ENCODE results near the gene ODAD2.
"Not testable (repeated sequence)": the region's sequence is repeated elsewhere in the genome, so short reads cannot be mapped to it uniquely, and the experiment has no call there.

ODAD2 gene

DNA sequence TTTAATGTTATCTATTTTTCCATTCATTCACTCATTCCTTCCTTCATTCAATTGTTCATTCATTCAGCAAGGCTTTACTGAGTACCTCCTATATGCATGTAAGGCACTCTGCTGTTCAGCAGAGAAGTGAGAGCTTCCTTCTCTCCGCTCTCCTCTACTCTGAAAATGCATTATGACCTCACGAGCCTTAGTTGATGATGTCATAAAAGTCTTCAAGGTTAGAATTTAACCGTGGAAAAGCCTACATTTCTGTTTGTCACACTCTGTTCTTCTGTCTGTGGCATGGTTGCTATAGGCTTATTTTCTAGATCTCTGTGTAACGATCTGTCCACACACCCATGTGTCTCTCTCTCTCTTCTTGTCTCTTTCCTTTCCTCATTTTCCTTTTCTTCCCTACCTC lies 17.1 kb downstream of the ODAD2 start:
- DNase-seq (ENCODE audit: insufficient read length, low spot score) = no peak
- no peak for FAIRE-seq
- no peak for TF ChIP-seq TAF1 (IDR thresholded peaks at IDR 0.05; ENCODE audit: low read depth, low read length)

DNA sequence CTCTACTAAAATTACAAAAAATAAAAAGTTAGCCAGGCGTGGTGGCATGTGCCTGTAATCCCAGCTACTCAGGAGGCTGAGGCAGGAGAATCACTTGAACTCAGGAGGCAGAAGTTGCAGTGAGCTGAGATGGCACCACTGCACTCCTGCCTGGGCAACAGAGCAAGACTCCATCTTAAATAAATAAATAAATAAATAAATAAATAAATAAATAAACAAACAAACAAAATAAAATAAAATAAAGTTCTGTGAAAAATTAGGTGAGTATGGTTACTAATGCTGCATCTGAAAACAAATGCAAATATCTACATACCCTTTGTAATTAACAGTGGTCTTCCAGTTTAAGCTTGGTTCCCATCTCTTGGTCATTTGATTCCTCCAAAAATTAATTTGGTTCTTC lies 28.1 kb downstream of the ODAD2 start:
- not testable (repeated sequence) for DNase-seq (ENCODE audit: insufficient read length, low spot score); FAIRE-seq

- FAIRE-seq; DNase-seq (ENCODE audit: insufficient read length, low spot score): not testable (repeated sequence)
These were observed 28.9 kb downstream of the ODAD2 start for GRCh38 chr10:27969931-27970330.

DNA sequence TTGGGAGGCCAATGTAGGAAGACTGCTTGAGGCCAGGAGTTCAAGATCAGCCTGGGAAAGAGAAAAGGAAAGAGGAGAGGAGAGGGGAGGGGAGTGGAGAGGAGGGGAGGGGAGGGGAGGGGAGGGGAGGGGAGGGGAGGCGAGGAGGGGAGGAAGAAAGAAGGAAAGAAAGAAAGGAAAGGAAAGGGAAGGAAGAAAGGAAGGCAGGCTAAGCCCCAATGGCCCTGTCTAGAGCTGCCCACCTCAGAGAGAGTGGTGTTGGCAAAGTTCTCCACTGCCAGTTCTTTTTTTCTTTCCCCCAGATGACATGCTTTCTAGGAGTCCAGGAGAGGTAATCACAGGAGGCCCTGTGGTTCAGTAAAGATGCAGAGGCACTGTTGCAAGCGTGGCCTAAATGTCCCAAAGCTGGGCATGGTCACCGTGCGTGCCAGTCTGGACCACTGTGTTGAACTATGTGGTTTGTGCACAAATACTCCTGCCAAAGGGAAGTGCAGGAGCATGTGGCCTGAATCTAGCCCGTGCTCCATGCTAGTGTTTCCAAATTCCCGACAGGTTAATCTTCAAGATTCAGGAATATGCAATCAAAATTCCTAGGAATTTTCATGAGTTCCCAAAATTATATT lies 39.7 kb downstream of the ODAD2 start:
- no peak for FAIRE-seq

DNA sequence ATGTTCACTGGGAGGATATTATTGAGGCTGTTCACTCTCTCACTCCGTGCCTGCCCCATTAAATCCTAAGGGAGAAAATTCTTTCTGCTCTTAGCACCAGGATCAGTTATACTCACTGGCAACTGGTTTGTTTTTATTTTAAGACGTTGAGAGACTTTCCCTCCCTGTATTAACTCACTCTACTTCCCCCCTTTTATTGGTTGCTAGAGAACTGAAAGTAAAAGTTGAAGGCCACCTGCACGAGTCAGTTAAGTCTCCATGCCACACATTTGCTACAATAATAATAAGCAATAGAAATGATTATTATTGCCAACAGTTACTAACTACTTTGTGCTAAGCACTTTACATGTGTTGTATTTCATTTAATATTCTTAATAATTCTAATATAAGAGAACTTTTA lies 40.5 kb downstream of the ODAD2 start:
- peak; percentile 48 for FAIRE-seq
- DNase-seq (ENCODE audit: insufficient read length, low spot score) = not testable (repeated sequence)

More for the DNA sequence above, 39.7 kb downstream of the ODAD2 start:
- no peak for TF ChIP-seq POLR2A (IDR thresholded peaks at IDR 0.05; ENCODE audit: low read depth, low read length)
- no peak for DNase-seq (ENCODE audit: insufficient read length, low spot score)

GRCh38 chr10:27950242-27950564 lies 48.7 kb downstream of the ODAD2 start:
- no peak for FAIRE-seq
- DNase-seq (ENCODE audit: insufficient read length, low spot score) = no peak
- TF ChIP-seq POU2F2 (IDR thresholded peaks at IDR 0.05; ENCODE audit: low read depth, low read length) (no peak), TAF1 (IDR thresholded peaks at IDR 0.05; ENCODE audit: low read depth, low read length) (no peak), PAX5 (IDR thresholded peaks at IDR 0.05; ENCODE audit: insufficient read depth, low read length, severe bottlenecking) (no peak), SPI1 (IDR thresholded peaks at IDR 0.05; ENCODE audit: low read depth, low read length) (no peak), POLR2AphosphoS5 (IDR thresholded peaks at IDR 0.05; ENCODE audit: low read depth, low read length) (no peak), POLR2A (IDR thresholded peaks at IDR 0.05; ENCODE audit: low read depth, low read length) (no peak)

DNA sequence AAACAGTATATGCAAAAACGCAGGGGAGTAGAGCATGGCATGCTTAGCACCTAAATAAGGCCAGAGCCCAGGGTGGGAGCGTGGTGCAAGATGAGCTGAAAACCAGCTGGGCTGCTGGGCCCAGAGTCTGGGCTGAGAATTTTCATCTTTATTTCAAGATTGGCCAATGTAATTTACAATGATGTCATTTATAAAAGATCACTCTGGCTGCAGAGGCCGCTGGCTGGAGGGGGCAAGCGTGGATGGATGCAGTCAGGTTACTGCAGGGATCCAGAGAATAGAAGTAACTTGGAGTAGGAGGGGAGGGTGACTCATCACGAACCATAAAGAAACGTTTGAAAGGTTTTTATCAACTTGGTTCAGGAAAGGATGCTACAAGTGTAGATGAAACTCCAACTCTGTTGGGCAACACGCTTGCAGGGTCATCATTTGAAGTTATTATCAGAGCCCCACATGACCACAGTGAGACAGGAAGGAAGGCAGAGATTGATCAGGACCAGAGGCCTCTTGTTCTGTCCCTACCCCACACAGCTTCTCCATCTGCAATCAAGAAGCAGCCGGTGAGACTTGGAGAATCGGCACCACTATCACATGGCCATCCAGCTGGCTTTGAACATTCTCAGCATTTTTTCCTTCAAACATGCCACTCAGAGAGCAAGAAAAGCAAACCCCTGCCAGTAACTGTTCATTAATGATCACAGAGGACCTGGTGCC lies 49.2 kb downstream of the ODAD2 start:
- no peak for FAIRE-seq
- no peak for DNase-seq (ENCODE audit: insufficient read length, low spot score)
- TF ChIP-seq SPI1 (IDR thresholded peaks at IDR 0.05; ENCODE audit: low read depth, low read length) (no peak), TAF1 (IDR thresholded peaks at IDR 0.05; ENCODE audit: low read depth, low read length) (no peak), POLR2A (IDR thresholded peaks at IDR 0.05; ENCODE audit: low read depth, low read length) (no peak), PAX5 (IDR thresholded peaks at IDR 0.05; ENCODE audit: insufficient read depth, low read length, severe bottlenecking) (no peak), POU2F2 (IDR thresholded peaks at IDR 0.05; ENCODE audit: low read depth, low read length) (no peak), POLR2AphosphoS5 (IDR thresholded peaks at IDR 0.05; ENCODE audit: low read depth, low read length) (no peak)

DNA sequence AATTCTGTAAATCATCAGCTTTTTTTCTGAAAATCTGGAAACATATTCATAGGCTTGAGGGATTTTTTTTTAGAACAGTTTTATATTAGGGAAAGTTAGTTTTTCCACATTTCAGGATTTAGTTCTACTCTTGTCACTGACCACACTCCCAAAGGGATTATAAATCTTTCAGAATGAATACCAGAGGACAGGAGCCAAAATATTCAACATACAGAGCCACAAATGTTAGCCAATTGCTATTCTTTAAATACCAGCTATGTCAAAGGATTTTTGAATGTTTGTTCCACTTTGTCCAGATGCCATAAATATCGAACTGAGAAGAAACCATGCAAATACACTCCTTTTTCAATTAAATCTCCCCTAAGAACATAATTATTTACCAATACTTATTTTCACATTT lies 50.7 kb downstream of the ODAD2 start:
- FAIRE-seq (no peak), DNase-seq (ENCODE audit: insufficient read length, low spot score) (no peak)
- TF ChIP-seq POU2F2 (IDR thresholded peaks at IDR 0.05; ENCODE audit: low read depth, low read length) = no peak
- no peak for TF ChIP-seq SPI1 (IDR thresholded peaks at IDR 0.05; ENCODE audit: low read depth, low read length)
- TF ChIP-seq TAF1 (IDR thresholded peaks at IDR 0.05; ENCODE audit: low read depth, low read length) = no peak
- TF ChIP-seq POLR2AphosphoS5 (IDR thresholded peaks at IDR 0.05; ENCODE audit: low read depth, low read length) = no peak
- no peak for TF ChIP-seq PAX5 (IDR thresholded peaks at IDR 0.05; ENCODE audit: insufficient read depth, low read length, severe bottlenecking)
- TF ChIP-seq POLR2A (IDR thresholded peaks at IDR 0.05; ENCODE audit: low read depth, low read length) = no peak

GRCh38 chr10:27947540-27947939 lies 51.3 kb downstream of the ODAD2 start:
- FAIRE-seq (no peak), DNase-seq (ENCODE audit: insufficient read length, low spot score) (no peak)
- TF ChIP-seq SPI1 (IDR thresholded peaks at IDR 0.05; ENCODE audit: low read depth, low read length) = no peak
- TF ChIP-seq PAX5 (IDR thresholded peaks at IDR 0.05; ENCODE audit: insufficient read depth, low read length, severe bottlenecking) = no peak
- no peak for TF ChIP-seq POLR2A (IDR thresholded peaks at IDR 0.05; ENCODE audit: low read depth, low read length)
- no peak for TF ChIP-seq POLR2AphosphoS5 (IDR thresholded peaks at IDR 0.05; ENCODE audit: low read depth, low read length)
- TF ChIP-seq TAF1 (IDR thresholded peaks at IDR 0.05; ENCODE audit: low read depth, low read length) = no peak
- no peak for TF ChIP-seq POU2F2 (IDR thresholded peaks at IDR 0.05; ENCODE audit: low read depth, low read length)

- DNase-seq (ENCODE audit: insufficient read length, low spot score) (no peak), FAIRE-seq (no peak)
- TF ChIP-seq PAX5 (IDR thresholded peaks at IDR 0.05; ENCODE audit: insufficient read depth, low read length, severe bottlenecking) = no peak
- TF ChIP-seq TAF1 (IDR thresholded peaks at IDR 0.05; ENCODE audit: low read depth, low read length) = no peak
- no peak for TF ChIP-seq POU2F2 (IDR thresholded peaks at IDR 0.05; ENCODE audit: low read depth, low read length)
- TF ChIP-seq POLR2A (IDR thresholded peaks at IDR 0.05; ENCODE audit: low read depth, low read length) = no peak
- TF ChIP-seq POLR2AphosphoS5 (IDR thresholded peaks at IDR 0.05; ENCODE audit: low read depth, low read length) = no peak
- no peak for TF ChIP-seq SPI1 (IDR thresholded peaks at IDR 0.05; ENCODE audit: low read depth, low read length)
These were observed 54.9 kb downstream of the ODAD2 start for GRCh38 chr10:27944005-27944404.

GRCh38 chr10:27914888-27915287 lies 84.0 kb downstream of the ODAD2 start:
- TF ChIP-seq POLR2AphosphoS5 (IDR thresholded peaks at IDR 0.05; ENCODE audit: low read depth, low read length) (no peak), SPI1 (IDR thresholded peaks at IDR 0.05; ENCODE audit: low read depth, low read length) (no peak), PAX5 (IDR thresholded peaks at IDR 0.05; ENCODE audit: insufficient read depth, low read length, severe bottlenecking) (no peak), TAF1 (IDR thresholded peaks at IDR 0.05; ENCODE audit: low read depth, low read length) (no peak), POU2F2 (IDR thresholded peaks at IDR 0.05; ENCODE audit: low read depth, low read length) (no peak), POLR2A (IDR thresholded peaks at IDR 0.05; ENCODE audit: low read depth, low read length) (no peak)
- DNase-seq (ENCODE audit: insufficient read length, low spot score) = no peak
- no peak for FAIRE-seq
